A549 (cell line): ENCODE data around the gene BLTP3A.

Experiments used
- BHLHE40 ChIP-seq: IDR thresholded peaks from 2 replicates; pipeline ENCODE4 v1.6.1; 2012; ENCODE audit warnings: low read depth, low read length, inconsistent platforms
- CBX2 ChIP-seq: fragments of 200-600 bp; sonication (generic); IDR thresholded peaks from 2 replicates; pipeline ENCODE4 v1.6.1; 2016; ENCODE audit warnings: low read depth, mild to moderate bottlenecking, borderline replicate concordance
- CHD2 ChIP-seq: fragments of 150-350 bp; IDR thresholded peaks from 2 replicates; pipeline ENCODE4 v1.6.1; 2014; ENCODE audit warnings: low read length; ENCODE audit not compliant: partially characterized antibody
- CTCF ChIP-seq: fragments of >200 bp; sonication (Bioruptor Twin); formaldehyde crosslinking; IDR thresholded peaks from 3 replicates; pipeline ENCODE4 v1.5.1; 2016
- EP300 ChIP-seq, 2 experiments: fragments of >200 bp; sonication (Bioruptor Twin); formaldehyde crosslinking; IDR thresholded peaks; 2 replicates in 1 of 2; 3 replicates in 1 of 2; pipeline ENCODE4 v1.6.1; 2016 to 2017
- MYC ChIP-seq: IDR thresholded peaks from 2 replicates; pipeline ENCODE4 v1.6.1; 2012; ENCODE audit warnings: mild to moderate bottlenecking, inconsistent platforms, low read length, improper control_type of control experiment, borderline replicate concordance
- POLR2A ChIP-seq: IDR thresholded peaks from 2 replicates; pipeline ENCODE4 v1.6.1; 2012; ENCODE audit warnings: mild to moderate bottlenecking, low read length
- REST ChIP-seq: fragments of 200-600 bp; sonication (generic); IDR thresholded peaks from 2 replicates; pipeline ENCODE4 v1.6.1; 2016; ENCODE audit warnings: antibody characterized with exemption, mild to moderate bottlenecking, moderate library complexity
- RFX5 ChIP-seq: fragments of 450-650 bp; IDR thresholded peaks from 2 replicates; pipeline ENCODE4 v1.7.1; 2014; ENCODE audit warnings: antibody characterized with exemption, mild to moderate bottlenecking, moderate library complexity
- ZSCAN20 ChIP-seq: fragments of 250-450 bp; sonication (Bioruptor Pico); IDR thresholded peaks from 2 replicates; pipeline ENCODE4 v1.8.0; 2022; ENCODE audit warnings: mild to moderate bottlenecking, moderate library complexity
- TF ChIP-seq, protein P1 (sequence below): IDR thresholded peaks from 2 replicates; pipeline ENCODE4 v1.6.1; 2012

DNA sequence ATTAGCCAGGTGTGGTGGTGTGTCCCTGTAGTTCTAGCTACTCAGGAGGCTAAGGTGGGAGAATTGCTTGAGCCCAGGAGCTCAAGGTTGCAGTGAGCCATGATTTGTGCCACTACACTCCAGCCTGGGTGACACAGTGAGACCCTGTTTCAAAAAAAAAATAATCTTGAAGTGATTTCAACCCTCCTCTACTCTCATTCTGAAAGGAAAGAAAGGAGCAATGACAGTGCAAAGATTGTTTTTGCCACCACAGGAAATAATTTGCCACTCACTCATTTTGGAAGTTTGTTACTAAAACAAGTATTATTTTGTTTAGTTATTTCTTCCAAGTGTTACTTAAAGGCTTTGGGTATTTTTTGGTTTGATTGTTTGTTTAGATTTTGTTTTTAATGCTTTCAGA, 45.6 kb downstream of the BLTP3A start:
- TF ChIP-seq CTCF: no peak
- no peak for TF ChIP-seq CBX2
- TF ChIP-seq, protein P1, sequence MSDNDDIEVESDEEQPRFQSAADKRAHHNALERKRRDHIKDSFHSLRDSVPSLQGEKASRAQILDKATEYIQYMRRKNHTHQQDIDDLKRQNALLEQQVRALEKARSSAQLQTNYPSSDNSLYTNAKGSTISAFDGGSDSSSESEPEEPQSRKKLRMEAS: no peak
- TF ChIP-seq MYC: no peak
- no peak for TF ChIP-seq ZSCAN20 (CRISPR knock-in tag)
- TF ChIP-seq POLR2A: no peak
- no peak for TF ChIP-seq BHLHE40
- no peak for TF ChIP-seq EP300 (IDR thresholded peaks at IDR 0.05)
- no peak for TF ChIP-seq CHD2
- TF ChIP-seq RFX5: no peak
- no peak for TF ChIP-seq REST
